ENCODE results near the gene BLM. TPM values are rescaled to one million over a fixed set of nuclear protein-coding genes. Genes with fewer than 3 reads are reported as not detected.

The BLM gene
- total RNA-seq, 1 experiment from 2014 or later = 31.8 TPM

DNA sequence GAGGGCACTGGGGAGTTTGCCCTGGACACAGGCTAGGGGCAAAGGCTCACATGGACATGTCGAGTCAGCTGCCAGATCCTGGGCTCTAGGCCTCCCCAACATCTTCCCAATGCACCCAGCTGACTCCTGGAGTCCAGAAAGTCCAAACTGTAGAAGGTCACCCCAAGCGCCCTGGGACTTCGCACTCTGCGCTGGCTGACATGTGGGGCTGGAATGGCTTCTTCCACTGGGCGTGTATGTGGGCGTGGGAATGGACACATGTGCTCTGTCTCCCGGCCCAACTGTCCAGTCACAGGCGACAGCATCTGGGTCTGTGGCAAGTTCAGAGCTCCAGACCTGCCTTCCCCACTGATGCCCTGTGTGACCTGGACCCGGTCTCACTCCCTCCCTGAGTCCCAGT, 138.0 kb downstream of the BLM start:
- CTCF ChIA-PET = interaction anchor here (0.6 kb wide), 1 partner anchor 957 kb away, joined by 5 read pairs; no protein-coding TSS in a partner anchor
- DNase-seq = no peak

DNA sequence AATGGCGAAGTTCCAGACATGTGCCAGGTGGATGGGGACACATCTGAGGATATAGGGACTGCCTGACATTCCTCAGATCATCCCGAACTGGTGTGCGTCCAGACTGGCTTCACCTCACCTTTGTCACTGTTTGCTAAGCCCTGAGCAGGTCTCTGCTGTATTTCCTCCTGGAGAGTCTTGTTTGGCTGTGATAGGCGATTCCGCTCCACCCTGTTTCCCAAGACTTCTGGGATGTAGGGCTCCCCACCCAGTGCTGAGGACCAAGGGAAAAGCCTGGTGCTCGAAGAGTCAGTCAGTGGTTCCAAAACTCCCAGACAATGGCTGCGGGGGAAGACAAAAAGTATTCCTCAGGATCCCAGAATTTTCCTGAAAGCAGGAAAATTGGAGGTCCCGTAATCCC, 140.2 kb downstream of the BLM start:
- peaks cover 21% of the 10 kb centered on the region for H3K4me1 Mint-ChIP-seq (ENCODE audit: low read depth, unreplicated experiment)
- intact Hi-C loops (cut with micrococcal nuclease; ENCODE audit: unreplicated experiment) = no loop called here
- TF ChIP-seq, protein P1, sequence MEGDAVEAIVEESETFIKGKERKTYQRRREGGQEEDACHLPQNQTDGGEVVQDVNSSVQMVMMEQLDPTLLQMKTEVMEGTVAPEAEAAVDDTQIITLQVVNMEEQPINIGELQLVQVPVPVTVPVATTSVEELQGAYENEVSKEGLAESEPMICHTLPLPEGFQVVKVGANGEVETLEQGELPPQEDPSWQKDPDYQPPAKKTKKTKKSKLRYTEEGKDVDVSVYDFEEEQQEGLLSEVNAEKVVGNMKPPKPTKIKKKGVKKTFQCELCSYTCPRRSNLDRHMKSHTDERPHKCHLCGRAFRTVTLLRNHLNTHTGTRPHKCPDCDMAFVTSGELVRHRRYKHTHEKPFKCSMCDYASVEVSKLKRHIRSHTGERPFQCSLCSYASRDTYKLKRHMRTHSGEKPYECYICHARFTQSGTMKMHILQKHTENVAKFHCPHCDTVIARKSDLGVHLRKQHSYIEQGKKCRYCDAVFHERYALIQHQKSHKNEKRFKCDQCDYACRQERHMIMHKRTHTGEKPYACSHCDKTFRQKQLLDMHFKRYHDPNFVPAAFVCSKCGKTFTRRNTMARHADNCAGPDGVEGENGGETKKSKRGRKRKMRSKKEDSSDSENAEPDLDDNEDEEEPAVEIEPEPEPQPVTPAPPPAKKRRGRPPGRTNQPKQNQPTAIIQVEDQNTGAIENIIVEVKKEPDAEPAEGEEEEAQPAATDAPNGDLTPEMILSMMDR (IDR thresholded peaks at IDR 0.05; ENCODE audit: unreplicated experiment) = no peak
- CTCF ChIA-PET = no interaction called here
- H3K36me3 Mint-ChIP-seq (ENCODE audit: insufficient read depth, unreplicated experiment) = no peaks in the 10 kb centered on the region
- no peaks in the 10 kb centered on the region for H3K9me3 Mint-ChIP-seq (ENCODE audit: low read depth, unreplicated experiment)
- H3K27me3 Mint-ChIP-seq (ENCODE audit: unreplicated experiment) = no peaks in the 10 kb centered on the region
- BruUV-seq (replicated peaks) = no TSS peak
- H3K27ac Mint-ChIP-seq (ENCODE audit: unreplicated experiment) = no peak overlapping the region
- H3K4me3 Mint-ChIP-seq (ENCODE audit: low read depth, unreplicated experiment) = no peak overlapping the region
- DNase-seq = no peak

More for the DNA sequence above, 138.0 kb downstream of the BLM start:
- no TSS peak for BruUV-seq (replicated peaks)
- TF ChIP-seq, protein P1 (IDR thresholded peaks at IDR 0.05; ENCODE audit: unreplicated experiment) = no peak
- intact Hi-C loops (cut with micrococcal nuclease; ENCODE audit: unreplicated experiment) = no loop called here
- Mint-ChIP-seq H3K4me3 (ENCODE audit: low read depth, unreplicated experiment) (no peak overlapping the region), H3K36me3 (ENCODE audit: insufficient read depth, unreplicated experiment) (no peaks in the 10 kb centered on the region), H3K4me1 (ENCODE audit: low read depth, unreplicated experiment) (peaks cover 13% of the 10 kb centered on the region), H3K27me3 (ENCODE audit: unreplicated experiment) (no peaks in the 10 kb centered on the region), H3K9me3 (ENCODE audit: low read depth, unreplicated experiment) (no peaks in the 10 kb centered on the region), H3K27ac (ENCODE audit: unreplicated experiment) (no peak overlapping the region)

DNA sequence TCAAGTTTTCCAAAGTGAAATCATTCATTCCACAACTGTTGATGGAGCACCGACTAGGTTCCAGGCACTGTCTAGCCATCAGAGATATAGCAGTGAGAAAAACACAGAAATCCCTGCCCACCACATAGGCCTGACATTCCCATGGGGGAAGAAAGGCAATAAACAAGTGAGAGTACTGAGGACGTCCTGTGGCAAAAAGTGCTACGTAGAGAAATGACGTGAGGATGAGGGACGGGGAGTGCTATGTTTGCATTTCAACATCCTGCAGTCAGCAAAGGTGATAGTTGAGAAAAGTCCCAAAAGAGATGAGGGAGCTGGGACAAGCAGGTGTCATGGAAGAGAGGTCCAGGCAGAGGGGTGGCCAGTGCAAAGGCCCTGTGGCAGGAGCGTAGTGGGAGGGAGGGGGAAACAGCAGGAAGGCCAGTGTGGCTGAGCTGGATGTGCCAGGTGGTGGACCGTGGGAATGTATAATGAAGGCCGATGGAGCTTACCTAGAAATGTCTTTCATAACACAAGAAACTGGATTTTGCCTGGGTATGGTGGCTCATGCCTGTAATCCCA, 140.8 kb downstream of the BLM start:
- no peaks in the 10 kb centered on the region for H3K27me3 Mint-ChIP-seq (ENCODE audit: unreplicated experiment)

DNA sequence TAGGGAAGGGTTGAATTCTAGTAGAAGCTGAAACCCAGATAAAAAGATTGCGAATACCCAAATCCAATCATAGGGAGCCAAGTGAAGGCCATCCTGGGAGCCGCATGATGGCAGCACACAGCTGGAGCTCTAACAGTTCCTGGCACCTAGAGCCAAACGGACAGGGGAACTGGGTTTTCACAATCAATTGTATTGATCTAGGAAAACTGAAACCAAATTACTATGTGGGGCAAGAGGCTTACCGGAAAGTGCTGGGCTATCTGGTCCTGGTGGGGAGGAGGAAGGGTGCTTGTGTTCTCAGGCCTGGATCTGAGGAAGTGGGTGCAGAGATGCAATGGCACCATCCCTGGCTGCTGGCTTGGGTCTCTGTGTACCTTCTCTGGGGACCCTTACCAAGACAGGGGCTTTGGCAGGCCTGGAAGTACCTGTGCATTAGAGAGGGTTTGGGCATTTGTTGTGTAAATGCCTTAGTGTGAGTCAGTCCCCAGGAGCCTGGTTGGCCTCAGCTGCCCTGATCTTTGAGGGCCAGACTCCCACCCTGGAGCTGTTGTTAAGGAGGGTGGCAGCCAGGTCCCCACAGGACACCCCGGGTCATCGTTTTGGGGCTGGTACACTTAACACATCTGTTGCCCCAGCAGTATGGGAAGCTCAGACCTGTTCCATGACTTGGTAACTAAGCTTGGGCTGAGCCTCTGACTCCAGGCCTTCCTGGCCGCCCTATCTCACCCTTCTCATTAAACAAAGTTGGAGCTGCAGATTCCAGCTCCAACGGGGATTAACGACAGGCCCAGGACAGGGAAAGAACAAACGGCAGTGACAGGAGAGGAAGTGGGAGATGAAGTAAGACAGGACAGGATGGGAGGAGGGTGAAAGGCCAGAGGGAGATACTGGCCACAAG, 142.3 kb downstream of the BLM start:
- Mint-ChIP-seq H3K27ac (ENCODE audit: unreplicated experiment) (no peak overlapping the region), H3K4me1 (ENCODE audit: low read depth, unreplicated experiment) (peaks cover 21% of the 10 kb centered on the region), H3K4me3 (ENCODE audit: low read depth, unreplicated experiment) (no peak overlapping the region), H3K9me3 (ENCODE audit: low read depth, unreplicated experiment) (no peaks in the 10 kb centered on the region), H3K36me3 (ENCODE audit: insufficient read depth, unreplicated experiment) (no peaks in the 10 kb centered on the region), H3K27me3 (ENCODE audit: unreplicated experiment) (no peaks in the 10 kb centered on the region)
- no TSS peak for BruUV-seq (replicated peaks)
- CTCF ChIA-PET = interaction anchor here (0.7 to 1.0 kb wide), 3 partner anchors 11 to 26 kb away, joined by 3 to 7 read pairs (median 6); no protein-coding TSS in a partner anchor
- intact Hi-C loops (cut with micrococcal nuclease; ENCODE audit: unreplicated experiment) = no loop called here
- no peak for DNase-seq
- TF ChIP-seq, protein P1 (IDR thresholded peaks at IDR 0.05; ENCODE audit: unreplicated experiment) = no peak

More for the DNA sequence above, 140.8 kb downstream of the BLM start:
- no TSS peak for BruUV-seq (replicated peaks)
- no peak for DNase-seq
- TF ChIP-seq, protein P1 (IDR thresholded peaks at IDR 0.05; ENCODE audit: unreplicated experiment) = no peak
- Mint-ChIP-seq H3K4me1 (ENCODE audit: low read depth, unreplicated experiment) (peaks cover 21% of the 10 kb centered on the region), H3K27ac (ENCODE audit: unreplicated experiment) (no peak overlapping the region), H3K4me3 (ENCODE audit: low read depth, unreplicated experiment) (no peak overlapping the region), H3K36me3 (ENCODE audit: insufficient read depth, unreplicated experiment) (no peaks in the 10 kb centered on the region), H3K9me3 (ENCODE audit: low read depth, unreplicated experiment) (no peaks in the 10 kb centered on the region)
- intact Hi-C loops (cut with micrococcal nuclease; ENCODE audit: unreplicated experiment) = no loop called here
- CTCF ChIA-PET = no interaction called here

Measured in Calu3 (cell line).